HEK293 (cell line): Measurements from ENCODE around the gene BEND3.

Experiments used
- CTCF ChIA-PET: fragments of 350-600 bp; formaldehyde crosslinking; extraction: SDS; loops from one replicate; lab custom pipeline; 2021; ENCODE audit warnings: antibody characterized with exemption; lab: Yijun Ruan, JAX
- POLR2A ChIA-PET: fragments of 300-600 bp; formaldehyde crosslinking; extraction: SDS; loops from one replicate; lab custom pipeline; 2020; ENCODE audit warnings: antibody characterized with exemption, inconsistent platforms; lab: Yijun Ruan, JAX
- H3K27ac ChIP-seq: fragments of 200-500 bp; sonication (Bioruptor generic); 2 replicates; pipeline ENCODE4 v1.5.1; 2014; ENCODE audit warnings: low read depth, low read length, control low read depth, inconsistent platforms; ENCODE audit errors: extremely low read depth
- H3K36me3 ChIP-seq, 2 experiments: fragments of 200-500 bp in 1 of 2; sonication (Bioruptor generic) in 1 of 2; 1 replicate in 1 of 2; 2 replicates in 1 of 2; pipeline ENCODE4 v1.5.1; 2014 to 2017; ENCODE audit warnings: inconsistent platforms in 2 of 2, low read length in 2 of 2; ENCODE audit not compliant: control insufficient read depth in 2 of 2, insufficient read depth in 1 of 2
- H3K4me1 ChIP-seq: fragments of 200-500 bp; sonication (Bioruptor generic); 2 replicates; pipeline ENCODE4 v1.5.1; 2014; ENCODE audit warnings: mild to moderate bottlenecking, low read length, inconsistent platforms; ENCODE audit not compliant: control insufficient read depth, insufficient read depth
- H3K4me3 ChIP-seq: 2 replicates; pipeline ENCODE4 v1.5.1; 2011; ENCODE audit warnings: low read depth, mild to moderate bottlenecking, control low read depth, low read length, moderate library complexity
- H3K9me3 ChIP-seq: fragments of 200-500 bp; sonication (Bioruptor generic); 2 replicates; pipeline ENCODE4 v1.5.1; 2014; ENCODE audit warnings: low read depth, low read length, inconsistent platforms; ENCODE audit not compliant: control insufficient read depth, insufficient read depth
- GLI4 ChIP-seq: fragments of 450-650 bp; formaldehyde crosslinking; IDR thresholded peaks from 2 replicates; pipeline ENCODE4 v1.5.1; 2016; ENCODE audit warnings: missing biosample characterization, missing genetic modification characterization
- HOXA7 ChIP-seq: sonication (generic); formaldehyde crosslinking; IDR thresholded peaks from 2 replicates; pipeline ENCODE4 v1.8.1; 2022; ENCODE audit warnings: missing genetic modification reagents, borderline replicate concordance
- KLF7 ChIP-seq: fragments of 450-650 bp; formaldehyde crosslinking; IDR thresholded peaks from 2 replicates; pipeline ENCODE4 v1.5.1; 2016; ENCODE audit warnings: missing biosample characterization, missing genetic modification characterization, borderline replicate concordance
- MYNN ChIP-seq: fragments of 450-650 bp; formaldehyde crosslinking; IDR thresholded peaks from 2 replicates; pipeline ENCODE4 v1.5.1; 2016; ENCODE audit warnings: missing biosample characterization, missing genetic modification characterization, borderline replicate concordance
- REPIN1 ChIP-seq: fragments of 450-650 bp; formaldehyde crosslinking; IDR thresholded peaks from 2 replicates; pipeline ENCODE4 v1.5.1; 2017; ENCODE audit warnings: missing biosample characterization, missing genetic modification characterization, low read depth
- TCF7L2 ChIP-seq: IDR thresholded peaks from 2 replicates; pipeline ENCODE4 v1.6.1; 2011; ENCODE audit warnings: low read depth, mild to moderate bottlenecking, inconsistent platforms, low read length, moderate library complexity, borderline replicate concordance
- ZBTB1 ChIP-seq: fragments of 450-650 bp; formaldehyde crosslinking; IDR thresholded peaks from 2 replicates; pipeline ENCODE4 v1.5.1; 2016; ENCODE audit warnings: missing biosample characterization, missing genetic modification characterization
- ZBTB20 ChIP-seq: fragments of 450-650 bp; formaldehyde crosslinking; IDR thresholded peaks from 2 replicates; pipeline ENCODE4 v1.5.1; 2016; ENCODE audit warnings: missing biosample characterization, missing genetic modification characterization
- ZBTB8A ChIP-seq: fragments of 450-650 bp; formaldehyde crosslinking; IDR thresholded peaks from 2 replicates; pipeline ENCODE4 v1.5.1; 2016; ENCODE audit warnings: missing biosample characterization, missing genetic modification characterization
- ZNF132 ChIP-seq: fragments of 450-650 bp; formaldehyde crosslinking; IDR thresholded peaks from 2 replicates; pipeline ENCODE4 v1.5.1; 2017; ENCODE audit warnings: missing biosample characterization, missing genetic modification characterization, borderline replicate concordance
- ZNF140 ChIP-seq: fragments of 450-650 bp; formaldehyde crosslinking; IDR thresholded peaks from 2 replicates; pipeline ENCODE4 v1.5.1; 2016; ENCODE audit warnings: missing biosample characterization, missing genetic modification characterization
- ZNF169 ChIP-seq: fragments of 450-650 bp; formaldehyde crosslinking; IDR thresholded peaks from 2 replicates; pipeline ENCODE4 v1.5.1; 2016; ENCODE audit warnings: missing biosample characterization, missing genetic modification characterization
- ZNF239 ChIP-seq: fragments of 450-650 bp; formaldehyde crosslinking; IDR thresholded peaks from 2 replicates; pipeline ENCODE4 v1.5.1; 2016; ENCODE audit warnings: missing biosample characterization, missing genetic modification characterization
- ZNF24 ChIP-seq: fragments of 450-650 bp; formaldehyde crosslinking; IDR thresholded peaks from 2 replicates; pipeline ENCODE4 v1.5.1; 2016; ENCODE audit warnings: missing biosample characterization, missing genetic modification characterization
- ZNF311 ChIP-seq: fragments of 450-650 bp; formaldehyde crosslinking; IDR thresholded peaks from 2 replicates; pipeline ENCODE4 v1.5.1; 2017; ENCODE audit warnings: missing biosample characterization, missing genetic modification characterization, borderline replicate concordance
- ZNF335 ChIP-seq: fragments of 450-650 bp; formaldehyde crosslinking; conservative IDR thresholded peaks from 2 replicates; pipeline ENCODE4 v1.5.1; 2016; ENCODE audit warnings: missing biosample characterization, missing genetic modification characterization
- ZNF404 ChIP-seq: fragments of 450-650 bp; formaldehyde crosslinking; IDR thresholded peaks from 2 replicates; pipeline ENCODE4 v1.5.1; 2017; ENCODE audit warnings: missing biosample characterization, missing genetic modification characterization
- ZNF48 ChIP-seq: fragments of 450-650 bp; formaldehyde crosslinking; IDR thresholded peaks from 2 replicates; pipeline ENCODE4 v1.5.1; 2016; ENCODE audit warnings: missing biosample characterization, missing genetic modification characterization
- ZNF555 ChIP-seq: fragments of 450-650 bp; formaldehyde crosslinking; conservative IDR thresholded peaks from 2 replicates; pipeline ENCODE4 v1.5.1; 2017; ENCODE audit warnings: missing biosample characterization, mild to moderate bottlenecking, missing genetic modification characterization, inconsistent platforms
- ZNF558 ChIP-seq: fragments of 450-650 bp; formaldehyde crosslinking; IDR thresholded peaks from 2 replicates; pipeline ENCODE4 v1.5.1; 2016; ENCODE audit warnings: missing biosample characterization, missing genetic modification characterization
- ZNF596 ChIP-seq: fragments of 450-650 bp; IDR thresholded peaks from 2 replicates; pipeline ENCODE4 v1.5.0; 2018; ENCODE audit warnings: missing biosample characterization, mild to moderate bottlenecking, missing genetic modification characterization, moderate library complexity
- ZNF658 ChIP-seq: fragments of 450-650 bp; formaldehyde crosslinking; IDR thresholded peaks from 2 replicates; pipeline ENCODE4; 2016; ENCODE audit warnings: missing biosample characterization, missing genetic modification characterization
- ZNF670 ChIP-seq: fragments of 450-650 bp; formaldehyde crosslinking; IDR thresholded peaks from 2 replicates; pipeline ENCODE4 v1.5.1; 2016; ENCODE audit warnings: missing biosample characterization, missing genetic modification characterization, low read depth
- ZNF677 ChIP-seq: fragments of 450-650 bp; IDR thresholded peaks from 2 replicates; pipeline ENCODE4 v1.5.0; 2018; ENCODE audit warnings: missing biosample characterization, mild to moderate bottlenecking, missing genetic modification characterization, moderate library complexity
- ZNF707 ChIP-seq: fragments of 450-650 bp; formaldehyde crosslinking; IDR thresholded peaks from 2 replicates; pipeline ENCODE4 v1.5.1; 2016; ENCODE audit warnings: missing biosample characterization, missing genetic modification characterization
- ZNF777 ChIP-seq: fragments of 450-650 bp; formaldehyde crosslinking; IDR thresholded peaks from 2 replicates; pipeline ENCODE4 v1.5.1; 2017; ENCODE audit warnings: missing biosample characterization, missing genetic modification characterization, borderline replicate concordance
- ZNF791 ChIP-seq: fragments of 450-650 bp; formaldehyde crosslinking; IDR thresholded peaks from 2 replicates; pipeline ENCODE4 v1.5.1; 2016; ENCODE audit warnings: missing biosample characterization, missing genetic modification characterization
- ZNF792 ChIP-seq: fragments of 450-650 bp; formaldehyde crosslinking; IDR thresholded peaks from 2 replicates; pipeline ENCODE4 v1.5.1; 2016; ENCODE audit warnings: missing biosample characterization, missing genetic modification characterization
- TF ChIP-seq, protein P1 (sequence below): fragments of 450-650 bp; formaldehyde crosslinking; IDR thresholded peaks from 2 replicates; pipeline ENCODE4 v1.5.1; 2016; ENCODE audit warnings: missing biosample characterization, missing genetic modification characterization
- TF ChIP-seq, protein P2 (sequence below): fragments of 450-650 bp; formaldehyde crosslinking; IDR thresholded peaks from 2 replicates; pipeline ENCODE4 v1.5.1; 2016; ENCODE audit warnings: missing biosample characterization, missing genetic modification characterization
- TF ChIP-seq, protein P3 (sequence below): fragments of 450-650 bp; formaldehyde crosslinking; IDR thresholded peaks from 2 replicates; pipeline ENCODE4 v1.5.1; 2016; ENCODE audit warnings: missing biosample characterization, missing genetic modification characterization
- TF ChIP-seq, protein P4 (sequence below): fragments of 450-650 bp; formaldehyde crosslinking; IDR thresholded peaks from 2 replicates; pipeline ENCODE4; 2016; ENCODE audit warnings: missing biosample characterization, missing genetic modification characterization
- TF ChIP-seq, protein P5 (sequence below): fragments of 450-650 bp; formaldehyde crosslinking; IDR thresholded peaks from 2 replicates; pipeline ENCODE4 v1.5.1; 2016; ENCODE audit warnings: missing biosample characterization, missing genetic modification characterization, low read depth

BEND3 gene

DNA sequence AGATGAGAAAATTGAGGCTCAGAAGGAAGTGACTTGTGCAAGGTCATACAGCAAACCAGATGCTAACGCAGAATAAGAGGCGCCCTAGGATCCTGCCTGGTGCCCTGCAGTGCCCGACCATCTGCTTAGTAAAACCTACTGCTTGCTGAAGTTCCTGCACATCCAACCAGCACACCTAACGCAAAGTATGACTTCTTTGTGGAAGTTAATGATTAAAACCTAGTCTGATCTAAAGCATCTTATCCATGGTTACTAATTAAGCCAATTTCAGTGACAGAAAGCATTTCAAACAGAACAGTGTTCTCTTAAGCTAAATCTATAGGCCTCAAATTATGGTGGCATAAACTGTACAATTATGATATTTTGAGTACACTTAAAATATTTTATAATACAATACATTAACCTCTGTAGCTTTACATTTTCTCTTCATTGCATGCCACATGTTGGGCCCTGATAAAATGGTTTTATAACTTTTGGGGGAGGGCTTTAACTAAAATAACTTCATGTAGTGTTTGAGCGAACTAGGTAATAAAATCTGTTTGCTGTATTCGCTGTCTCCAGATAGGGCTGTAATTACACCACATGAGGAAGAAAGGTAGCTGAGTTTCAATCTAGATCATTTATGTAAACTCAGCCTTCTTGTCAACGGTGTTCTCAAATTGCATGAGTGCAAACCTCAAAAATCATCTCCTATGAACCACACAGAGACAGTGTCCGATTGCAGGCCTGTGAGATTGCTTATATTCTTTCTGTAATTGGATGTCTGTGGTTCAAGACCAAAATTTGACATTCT, 37.5 kb upstream of the BEND3 start:
- no peak overlapping the region for H3K27ac ChIP-seq
- CTCF ChIA-PET: interaction anchor here (0.6 to 0.9 kb wide), 4 partner anchors 30 to 453 kb away, joined by 3 to 4 read pairs (median 4); no protein-coding TSS in a partner anchor
- H3K9me3 ChIP-seq: no peaks in the 10 kb centered on the region
- H3K4me1 ChIP-seq: peaks cover 22% of the 10 kb centered on the region
- no peaks in the 10 kb centered on the region for H3K36me3 ChIP-seq
- no peak overlapping the region for H3K4me3 ChIP-seq
- POLR2A ChIA-PET: no interaction called here
- TF ChIP-seq ZNF777 (tag by site-specific recombination): no peak
- no peak for TF ChIP-seq ZNF596 (tag by site-specific recombination)
- TF ChIP-seq ZNF791 (tag by site-specific recombination): no peak
- TF ChIP-seq ZNF677: no peak
- TF ChIP-seq GLI4 (tag by site-specific recombination): no peak
- TF ChIP-seq, protein P1, sequence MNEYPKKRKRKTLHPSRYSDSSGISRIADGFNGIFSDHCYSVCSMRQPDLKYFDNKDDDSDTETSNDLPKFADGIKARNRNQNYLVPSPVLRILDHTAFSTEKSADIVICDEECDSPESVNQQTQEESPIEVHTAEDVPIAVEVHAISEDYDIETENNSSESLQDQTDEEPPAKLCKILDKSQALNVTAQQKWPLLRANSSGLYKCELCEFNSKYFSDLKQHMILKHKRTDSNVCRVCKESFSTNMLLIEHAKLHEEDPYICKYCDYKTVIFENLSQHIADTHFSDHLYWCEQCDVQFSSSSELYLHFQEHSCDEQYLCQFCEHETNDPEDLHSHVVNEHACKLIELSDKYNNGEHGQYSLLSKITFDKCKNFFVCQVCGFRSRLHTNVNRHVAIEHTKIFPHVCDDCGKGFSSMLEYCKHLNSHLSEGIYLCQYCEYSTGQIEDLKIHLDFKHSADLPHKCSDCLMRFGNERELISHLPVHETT: no peak
- TF ChIP-seq ZNF48 (tag by site-specific recombination): no peak
- peak; percentile 30 for TF ChIP-seq ZNF335 (tag by site-specific recombination)
- TF ChIP-seq ZNF239 (tag by site-specific recombination): no peak
- no peak for TF ChIP-seq ZNF140 (tag by site-specific recombination)
- no peak for TF ChIP-seq REPIN1
- no peak for TF ChIP-seq ZNF670 (tag by site-specific recombination)
- no peak for TF ChIP-seq ZBTB20 (tag by site-specific recombination)
- TF ChIP-seq, protein P2, sequence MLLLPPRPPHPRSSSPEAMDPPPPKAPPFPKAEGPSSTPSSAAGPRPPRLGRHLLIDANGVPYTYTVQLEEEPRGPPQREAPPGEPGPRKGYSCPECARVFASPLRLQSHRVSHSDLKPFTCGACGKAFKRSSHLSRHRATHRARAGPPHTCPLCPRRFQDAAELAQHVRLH (tag by site-specific recombination): peak; percentile 59; the same call in 1 of the 2 replicates
- no peak for TF ChIP-seq ZBTB1 (tag by site-specific recombination)
- no peak for TF ChIP-seq ZNF707 (tag by site-specific recombination)
- no peak for TF ChIP-seq ZNF132 (tag by site-specific recombination)
- TF ChIP-seq TCF7L2: no peak
- TF ChIP-seq ZNF311 (tag by site-specific recombination): no peak
- no peak for TF ChIP-seq ZNF658 (tag by site-specific recombination)
- TF ChIP-seq ZNF792 (tag by site-specific recombination): no peak
- TF ChIP-seq ZNF555 (tag by site-specific recombination): no peak
- TF ChIP-seq ZNF24: peak; percentile 23; the same call in 1 of the 2 replicates
- TF ChIP-seq, protein P3, sequence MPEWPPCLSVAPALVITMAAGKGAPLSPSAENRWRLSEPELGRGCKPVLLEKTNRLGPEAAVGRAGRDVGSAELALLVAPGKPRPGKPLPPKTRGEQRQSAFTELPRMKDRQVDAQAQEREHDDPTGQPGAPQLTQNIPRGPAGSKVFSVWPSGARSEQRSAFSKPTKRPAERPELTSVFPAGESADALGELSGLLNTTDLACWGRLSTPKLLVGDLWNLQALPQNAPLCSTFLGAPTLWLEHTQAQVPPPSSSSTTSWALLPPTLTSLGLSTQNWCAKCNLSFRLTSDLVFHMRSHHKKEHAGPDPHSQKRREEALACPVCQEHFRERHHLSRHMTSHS (tag by site-specific recombination): no peak
- no peak for TF ChIP-seq KLF7 (tag by site-specific recombination)
- TF ChIP-seq HOXA7 (CRISPR knock-in tag): no peak
- no peak for TF ChIP-seq ZNF404
- TF ChIP-seq, protein P4, sequence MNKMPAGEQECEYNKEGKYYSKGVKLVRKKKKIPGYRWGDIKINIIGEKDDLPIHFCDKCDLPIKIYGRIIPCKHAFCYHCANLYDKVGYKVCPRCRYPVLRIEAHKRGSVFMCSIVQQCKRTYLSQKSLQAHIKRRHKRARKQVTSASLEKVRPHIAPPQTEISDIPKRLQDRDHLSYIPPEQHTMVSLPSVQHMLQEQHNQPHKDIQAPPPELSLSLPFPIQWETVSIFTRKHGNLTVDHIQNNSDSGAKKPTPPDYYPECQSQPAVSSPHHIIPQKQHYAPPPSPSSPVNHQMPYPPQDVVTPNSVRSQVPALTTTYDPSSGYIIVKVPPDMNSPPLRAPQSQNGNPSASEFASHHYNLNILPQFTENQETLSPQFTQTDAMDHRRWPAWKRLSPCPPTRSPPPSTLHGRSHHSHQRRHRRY (tag by site-specific recombination): no peak
- TF ChIP-seq ZNF558 (tag by site-specific recombination): no peak
- no peak for TF ChIP-seq ZNF169
- peak; percentile 37; the same call in 1 of the 2 replicates for TF ChIP-seq ZBTB8A (tag by site-specific recombination)
- TF ChIP-seq, protein P5, sequence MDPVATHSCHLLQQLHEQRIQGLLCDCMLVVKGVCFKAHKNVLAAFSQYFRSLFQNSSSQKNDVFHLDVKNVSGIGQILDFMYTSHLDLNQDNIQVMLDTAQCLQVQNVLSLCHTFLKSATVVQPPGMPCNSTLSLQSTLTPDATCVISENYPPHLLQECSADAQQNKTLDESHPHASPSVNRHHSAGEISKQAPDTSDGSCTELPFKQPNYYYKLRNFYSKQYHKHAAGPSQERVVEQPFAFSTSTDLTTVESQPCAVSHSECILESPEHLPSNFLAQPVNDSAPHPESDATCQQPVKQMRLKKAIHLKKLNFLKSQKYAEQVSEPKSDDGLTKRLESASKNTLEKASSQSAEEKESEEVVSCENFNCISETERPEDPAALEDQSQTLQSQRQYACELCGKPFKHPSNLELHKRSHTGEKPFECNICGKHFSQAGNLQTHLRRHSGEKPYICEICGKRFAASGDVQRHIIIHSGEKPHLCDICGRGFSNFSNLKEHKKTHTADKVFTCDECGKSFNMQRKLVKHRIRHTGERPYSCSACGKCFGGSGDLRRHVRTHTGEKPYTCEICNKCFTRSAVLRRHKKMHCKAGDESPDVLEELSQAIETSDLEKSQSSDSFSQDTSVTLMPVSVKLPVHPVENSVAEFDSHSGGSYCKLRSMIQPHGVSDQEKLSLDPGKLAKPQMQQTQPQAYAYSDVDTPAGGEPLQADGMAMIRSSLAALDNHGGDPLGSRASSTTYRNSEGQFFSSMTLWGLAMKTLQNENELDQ (tag by site-specific recombination): no peak
- no peak for TF ChIP-seq MYNN (tag by site-specific recombination)
